HG03064 (cell line): ENCODE results near the gene CLDND2.

Source experiments
- ATAC-seq: cut with Tn5 transposase; IDR thresholded peaks from one replicate; pipeline ENCODE4 v1.9.1; 2021; ENCODE audit warnings: low read depth; ENCODE audit not compliant: unreplicated experiment

CLDND2 gene

GRCh38 chr19:51386882-51387520, 18.2 kb upstream of the CLDND2 start:
- no peak for ATAC-seq

GRCh38 chr19:51382004-51382403, 13.2 kb upstream of the CLDND2 start:
- no peak for ATAC-seq

DNA sequence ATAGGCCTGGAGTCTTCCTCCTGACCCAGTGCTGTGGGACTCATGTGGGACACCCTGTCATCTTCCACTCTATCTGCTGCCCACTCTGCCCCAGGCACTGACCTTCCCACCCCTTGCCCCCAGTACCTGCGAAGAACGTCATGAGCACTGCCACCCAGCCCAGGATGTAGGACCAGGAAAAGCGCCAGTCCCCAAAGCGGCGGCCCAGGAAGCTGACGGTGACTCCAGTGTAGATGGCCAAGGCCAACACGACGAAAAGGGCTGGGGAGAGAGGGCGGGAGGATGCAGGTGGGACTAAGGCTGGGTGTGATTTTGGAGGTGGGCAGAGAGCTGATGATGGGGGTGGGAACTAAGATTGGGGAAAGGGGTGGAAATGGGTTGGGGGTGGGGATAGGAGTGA, 11.6 kb upstream of the CLDND2 start:
- ATAC-seq = no peak

- ATAC-seq = no peak
These were observed 8.6 kb upstream of the CLDND2 start for GRCh38 chr19:51377422-51377821.

- ATAC-seq = no peak
These were observed 6.9 kb upstream of the CLDND2 start for GRCh38 chr19:51375504-51376221.

DNA sequence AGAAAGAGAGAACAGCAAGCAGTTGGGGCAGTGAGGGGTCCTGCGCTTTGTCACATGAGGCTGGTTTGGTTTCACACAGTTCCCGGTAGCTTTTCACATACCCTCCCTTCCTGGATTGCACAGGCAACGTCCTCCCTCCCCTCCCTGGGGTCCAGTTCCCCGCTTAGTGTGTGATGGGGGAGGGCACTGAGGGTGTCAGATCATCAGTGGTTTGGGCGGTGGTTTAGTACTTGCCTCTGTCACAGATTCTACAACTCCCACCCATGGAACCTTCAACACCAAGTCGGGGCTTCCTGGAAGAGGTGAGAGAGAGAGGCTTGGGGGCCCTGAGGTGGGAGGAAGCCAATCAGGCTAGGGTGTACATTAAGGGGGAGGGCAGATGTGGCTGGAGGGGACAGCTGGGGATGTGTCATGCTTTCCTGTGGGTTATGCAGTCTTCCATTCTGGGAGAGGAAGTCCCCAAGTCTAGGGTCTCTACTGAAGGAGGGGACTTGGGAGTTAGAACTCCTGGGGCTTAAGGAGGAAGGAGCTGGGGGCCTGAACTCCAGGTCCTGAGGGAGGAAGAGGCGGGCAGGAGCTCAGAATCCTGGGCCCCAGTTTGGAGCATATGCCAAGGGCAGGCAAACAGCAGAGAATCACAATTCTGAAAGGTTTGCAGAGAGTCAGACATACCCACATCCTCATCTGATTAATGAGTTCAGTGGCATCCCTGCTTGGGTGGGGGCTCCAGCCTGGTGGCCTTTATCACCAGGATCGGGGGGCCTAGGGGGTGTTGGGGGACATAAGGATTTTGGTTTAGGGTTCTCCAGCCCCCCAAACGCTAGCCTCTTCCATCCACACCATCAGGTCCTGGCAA, 4.1 kb upstream of the CLDND2 start, which contains the start of gene NKG7:
Gene NKG7, minus strand, starts transcription at position 6 of the 856 bp plus-strand sequence. CDS start 119 bp downstream, outside the sequence.
- ATAC-seq = no peak

DNA sequence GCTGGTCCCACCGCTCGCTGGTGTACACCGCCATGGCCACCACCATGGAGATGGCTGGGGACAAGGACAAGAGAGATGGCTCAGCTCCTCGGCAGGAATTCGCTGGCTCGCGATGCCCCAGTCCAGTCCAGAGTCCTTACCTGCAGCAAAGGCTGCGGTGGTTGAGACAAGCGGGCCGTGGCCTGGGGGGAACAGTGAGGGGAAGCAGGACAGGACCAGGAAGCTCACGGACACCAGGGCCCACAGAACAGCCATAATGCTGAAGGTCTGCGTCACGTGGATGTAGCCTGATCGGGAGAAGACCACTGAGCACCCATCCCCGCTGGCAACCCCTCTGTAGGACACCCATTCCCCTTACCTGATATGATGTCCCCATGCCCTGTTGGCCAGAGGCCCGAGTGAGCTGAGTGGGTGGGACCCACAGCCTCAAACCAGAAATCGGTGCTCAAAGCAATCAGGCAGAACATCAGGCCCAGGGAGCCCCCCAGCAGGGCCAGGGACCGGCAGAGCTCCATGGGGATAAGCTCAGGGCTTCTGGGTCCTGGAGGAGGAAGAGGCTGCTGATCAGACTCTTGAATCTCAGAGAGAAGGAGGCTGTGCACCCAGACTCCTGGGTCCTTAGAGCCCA, 3.3 kb upstream of the CLDND2 start:
- ATAC-seq = no peak

DNA sequence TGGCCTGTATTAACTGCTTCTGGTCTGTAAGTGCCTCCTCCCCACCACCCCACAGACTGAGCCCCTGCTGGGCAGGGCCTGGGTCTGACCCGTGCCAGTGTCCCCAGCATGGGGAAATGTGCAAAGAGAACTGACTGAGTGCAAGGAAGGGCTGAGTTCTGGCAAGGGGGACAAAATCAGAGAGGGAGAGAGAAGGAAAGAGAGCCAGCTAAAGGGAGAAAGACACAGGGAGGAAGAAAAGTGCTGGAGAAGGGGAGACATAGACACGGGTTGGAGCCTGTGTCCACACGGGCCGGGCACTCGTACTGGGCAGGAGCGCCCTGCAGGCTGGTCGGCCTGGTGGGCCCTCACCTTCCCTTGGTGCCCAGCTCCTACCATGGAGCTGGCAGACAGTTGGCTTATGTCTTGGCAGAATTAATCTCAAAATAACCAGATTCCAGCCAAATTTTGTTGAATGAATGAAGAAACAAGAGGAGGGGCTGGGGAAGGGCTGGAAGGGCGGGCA, 2.4 kb upstream of the CLDND2 start:
- no peak for ATAC-seq

DNA sequence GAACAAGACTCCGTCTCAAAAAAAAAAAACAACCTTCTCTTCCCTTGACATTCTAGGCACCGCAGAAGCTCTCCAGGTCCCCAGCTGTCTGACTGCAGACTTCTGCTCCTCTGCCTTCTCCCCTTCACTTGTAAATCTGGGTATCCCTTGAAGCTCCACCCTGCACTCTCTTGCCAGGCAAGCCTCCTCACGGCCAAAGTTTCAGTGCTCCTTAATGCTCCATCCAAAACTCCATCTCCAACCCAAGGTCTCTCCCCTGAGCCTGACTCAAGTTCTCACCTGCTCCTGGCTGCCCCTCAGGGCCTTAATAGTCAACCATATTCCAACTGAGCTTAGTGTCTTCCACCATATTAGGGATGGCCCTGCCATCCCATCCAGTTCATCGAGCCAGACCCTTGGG, 1.4 kb upstream of the CLDND2 start:
- no peak for ATAC-seq

GRCh38 chr19:51367565-51368365, 1.0 kb downstream of the CLDND2 start:
- peak; percentile 52 for ATAC-seq

- peak; percentile 10 for ATAC-seq
These were observed 1.6 kb downstream of the CLDND2 start for GRCh38 chr19:51367255-51367564.

- ATAC-seq = no peak
These were observed 2.2 kb downstream of the CLDND2 start for GRCh38 chr19:51366389-51367254.

- ATAC-seq = no peak
These were observed 2.8 kb downstream of the CLDND2 start, which contains the start of gene ETFB for GRCh38 chr19:51365965-51366388. Gene ETFB, minus strand, starts transcription at chr19:51366388. Its CDS starts 62 bp downstream, at chr19:51366326.

GRCh38 chr19:51365211-51365964, 3.4 kb downstream of the CLDND2 start:
- ATAC-seq = no peak

DNA sequence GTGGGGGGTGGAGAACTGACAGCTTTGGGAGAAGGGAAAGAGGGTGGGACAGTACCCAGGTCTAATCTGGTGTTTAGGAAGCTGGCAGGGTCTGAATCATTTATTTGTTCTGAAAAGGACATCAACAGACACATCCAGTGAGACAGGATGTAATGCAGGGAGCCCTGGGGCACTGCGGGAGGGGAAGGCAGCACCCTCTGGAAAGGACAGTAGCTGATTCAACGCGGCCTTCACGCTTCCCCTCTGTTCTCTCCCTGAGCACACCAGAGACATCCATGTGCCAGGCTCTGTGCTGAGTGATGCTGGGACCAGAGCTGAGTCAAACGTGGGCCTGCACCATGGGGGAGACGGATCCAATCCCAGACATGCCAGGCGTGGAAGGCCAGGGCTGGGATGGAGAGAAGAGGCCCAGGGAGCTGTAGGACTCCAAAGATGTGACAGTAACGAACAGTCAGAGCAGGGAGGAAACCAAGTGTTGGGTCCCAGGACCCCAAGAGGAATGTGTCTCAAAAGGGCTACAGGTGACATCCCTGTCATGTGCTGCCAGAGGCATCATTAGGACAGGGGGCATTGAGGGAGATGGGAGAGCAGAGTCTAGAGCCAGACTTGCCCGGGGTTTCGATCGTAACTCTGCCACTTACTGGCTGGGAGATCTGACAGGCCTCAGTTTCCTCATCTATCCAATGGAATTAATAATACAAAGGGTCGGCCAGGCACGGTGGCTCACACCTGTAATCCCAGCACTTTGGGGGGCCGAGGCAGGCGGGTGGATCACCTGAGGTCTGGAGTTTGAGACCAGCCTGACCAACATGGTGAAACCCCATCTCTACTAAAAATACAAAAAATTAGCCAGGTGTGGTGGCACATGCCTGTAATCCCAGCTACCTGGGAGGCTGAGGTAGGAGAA, 4.3 kb downstream of the CLDND2 start:
- no peak for ATAC-seq

GRCh38 chr19:51361239-51361638, 7.6 kb downstream of the CLDND2 start:
- no peak for ATAC-seq

DNA sequence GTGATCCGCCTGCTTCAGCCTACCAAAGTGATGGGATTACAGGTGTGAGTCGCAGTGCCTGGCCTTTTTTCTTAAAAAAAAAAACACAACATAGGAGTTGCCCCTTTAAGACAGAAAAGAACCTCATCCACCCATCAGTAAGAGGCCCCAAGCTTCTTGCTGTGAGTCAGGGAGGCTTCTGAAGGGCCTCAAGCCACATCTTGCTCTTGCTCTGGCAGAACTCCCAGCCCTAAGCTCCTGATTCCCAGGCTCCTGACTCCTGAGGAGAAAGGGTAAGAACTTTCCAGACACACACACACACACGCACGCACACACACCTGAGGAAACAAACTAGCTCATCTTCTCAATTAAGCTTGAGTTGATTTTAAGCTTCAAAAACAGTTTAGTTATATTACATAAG, 9.5 kb downstream of the CLDND2 start:
- no peak for ATAC-seq
